Esophagus squamous epithelium (tissue), 4 donors: ENCODE measurements around the gene SAE1.

Source experiments
- POLR2A ChIP-seq, 4 donors: fragments of 450-650 bp; IDR thresholded peaks; one replicate each; pipeline ENCODE4 v1.6.1; 2017; ENCODE audit warnings: antibody characterized with exemption in 4 of 4, mild to moderate bottlenecking in 4 of 4, moderate library complexity in 3 of 4
- TF ChIP-seq, protein P1 (sequence below), 6 experiments: fragments of 450-650 bp in 4 of 6; fragments of 200-600 bp in 2 of 6; sonication (generic) in 2 of 6; IDR thresholded peaks; one replicate each; pipeline ENCODE4 v1.5.1; 2016 to 2019; ENCODE audit warnings: antibody characterized with exemption in 6 of 6, mild to moderate bottlenecking in 4 of 6, moderate library complexity in 4 of 6

DNA sequence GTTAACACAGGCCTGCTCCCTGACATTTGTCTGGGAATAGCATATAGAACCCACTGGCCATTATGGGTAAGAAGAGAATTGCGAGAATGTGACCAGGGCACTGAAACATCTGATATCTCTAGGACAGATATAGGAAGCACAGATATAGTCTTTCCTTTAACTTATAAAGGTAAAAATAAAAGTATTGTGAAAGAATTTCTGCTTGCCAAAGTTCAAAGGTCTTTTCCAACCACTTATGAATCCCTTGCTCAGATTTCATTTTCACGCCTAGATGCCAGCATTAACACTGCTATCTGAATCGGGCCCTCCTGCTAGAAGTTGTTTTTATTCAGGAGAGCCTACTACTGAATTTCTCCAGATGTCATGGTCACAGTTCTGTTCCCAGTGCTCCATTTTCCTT is 72.6 kb downstream of the SAE1 start:
- TF ChIP-seq, protein P1, sequence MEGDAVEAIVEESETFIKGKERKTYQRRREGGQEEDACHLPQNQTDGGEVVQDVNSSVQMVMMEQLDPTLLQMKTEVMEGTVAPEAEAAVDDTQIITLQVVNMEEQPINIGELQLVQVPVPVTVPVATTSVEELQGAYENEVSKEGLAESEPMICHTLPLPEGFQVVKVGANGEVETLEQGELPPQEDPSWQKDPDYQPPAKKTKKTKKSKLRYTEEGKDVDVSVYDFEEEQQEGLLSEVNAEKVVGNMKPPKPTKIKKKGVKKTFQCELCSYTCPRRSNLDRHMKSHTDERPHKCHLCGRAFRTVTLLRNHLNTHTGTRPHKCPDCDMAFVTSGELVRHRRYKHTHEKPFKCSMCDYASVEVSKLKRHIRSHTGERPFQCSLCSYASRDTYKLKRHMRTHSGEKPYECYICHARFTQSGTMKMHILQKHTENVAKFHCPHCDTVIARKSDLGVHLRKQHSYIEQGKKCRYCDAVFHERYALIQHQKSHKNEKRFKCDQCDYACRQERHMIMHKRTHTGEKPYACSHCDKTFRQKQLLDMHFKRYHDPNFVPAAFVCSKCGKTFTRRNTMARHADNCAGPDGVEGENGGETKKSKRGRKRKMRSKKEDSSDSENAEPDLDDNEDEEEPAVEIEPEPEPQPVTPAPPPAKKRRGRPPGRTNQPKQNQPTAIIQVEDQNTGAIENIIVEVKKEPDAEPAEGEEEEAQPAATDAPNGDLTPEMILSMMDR (IDR thresholded peaks at IDR 0.05), result no peak
- TF ChIP-seq POLR2A (IDR thresholded peaks at IDR 0.05), result no peak
